Measurements from ENCODE around the gene OR10J5. TPM values are rescaled to one million over a fixed set of nuclear protein-coding genes. Genes with fewer than 3 reads are reported as not detected.

OR10J5 gene
- total and polyA plus RNA-seq, 4 donors, result 0.46 to 5.7 TPM; not detected in 2

DNA sequence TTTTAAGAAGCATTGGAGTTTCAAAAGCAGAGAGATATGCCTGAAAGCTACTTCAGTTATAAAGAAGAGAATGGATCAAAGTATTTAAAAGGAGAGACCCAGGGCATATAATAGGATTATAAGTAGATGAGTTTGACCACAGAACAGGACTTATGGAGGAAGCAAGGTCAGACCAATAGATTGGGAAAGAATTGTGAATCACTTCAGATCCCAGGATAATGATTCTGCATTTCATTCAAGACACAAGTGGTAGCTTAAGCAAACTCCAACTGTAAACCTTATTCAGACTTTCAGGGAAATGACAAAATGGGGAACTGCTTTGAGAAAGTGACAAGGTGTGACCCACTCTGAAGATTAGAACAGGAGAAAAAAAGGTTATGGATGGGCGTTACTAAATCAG, 18.9 kb upstream of the OR10J5 start:
- no peak for DNase-seq (ENCODE audit: low spot score)
- Histone ChIP-seq H3K9ac (ENCODE audit: low read depth in 1 of 2, low read length in 2 of 2) (no peak overlapping the region), H3K27ac (ENCODE audit: low read depth in 1 of 2, low read length in 2 of 2) (no peak overlapping the region), H3K36me3 (ENCODE audit: control insufficient read depth in 4 of 4, insufficient read depth in 3 of 4, low read depth in 1 of 4, low read length in 3 of 4) (no peaks in the 10 kb centered on the region), H3K27me3 (ENCODE audit: control insufficient read depth in 4 of 4, insufficient read depth in 4 of 4, low read length in 3 of 4) (no peaks in the 10 kb centered on the region), H3K4me3 (ENCODE audit: low read depth in 1 of 3, low read length in 3 of 3) (no peak overlapping the region), H3K4me1 (ENCODE audit: control insufficient read depth in 4 of 4, insufficient read depth in 4 of 4, low read length in 3 of 4) (peaks cover 3 to 20% (median 5%) of the 10 kb centered on the region in 4 donors), H3K9me3 (ENCODE audit: control insufficient read depth in 4 of 4, low read length in 3 of 4) (no peaks in the 10 kb centered on the region)
- TF ChIP-seq JUND (IDR thresholded peaks at IDR 0.05) (no peak), HNF4A (conservative IDR thresholded peaks at IDR 0.05) (no peak), YY1 (IDR thresholded peaks at IDR 0.05) (no peak), HNF4G (IDR thresholded peaks at IDR 0.05) (no peak), NR2F2 (IDR thresholded peaks at IDR 0.05) (no peak), FOXA1 (IDR thresholded peaks at IDR 0.05) (no peak)
- TF ChIP-seq, protein P1, sequence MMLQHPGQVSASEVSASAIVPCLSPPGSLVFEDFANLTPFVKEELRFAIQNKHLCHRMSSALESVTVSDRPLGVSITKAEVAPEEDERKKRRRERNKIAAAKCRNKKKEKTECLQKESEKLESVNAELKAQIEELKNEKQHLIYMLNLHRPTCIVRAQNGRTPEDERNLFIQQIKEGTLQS (IDR thresholded peaks at IDR 0.05), result no peak
- 79% methylated on average over 1 of the region's 1 CpG for WGBS

DNA sequence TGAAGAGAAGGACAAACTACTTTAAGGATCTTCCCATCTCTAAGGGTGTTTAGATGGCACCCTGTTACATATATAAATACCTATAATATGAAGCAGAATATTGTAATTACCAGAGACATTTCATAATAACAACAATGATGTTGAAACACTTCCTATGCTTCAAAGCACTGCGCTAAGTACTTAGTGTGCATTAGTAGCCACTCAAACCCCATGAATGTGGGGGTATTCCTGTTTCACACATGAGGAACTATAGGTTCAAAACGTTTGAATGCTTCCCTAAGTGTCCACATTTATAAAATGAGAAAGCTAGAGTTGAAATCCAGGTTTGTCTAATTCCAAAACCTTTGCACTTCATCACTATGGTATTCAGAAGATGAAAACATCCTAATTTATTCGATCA, 18.5 kb upstream of the OR10J5 start:
- Histone ChIP-seq H3K9me3 (ENCODE audit: control insufficient read depth in 4 of 4, low read length in 3 of 4) (no peaks in the 10 kb centered on the region), H3K9ac (ENCODE audit: low read depth in 1 of 2, low read length in 2 of 2) (no peak overlapping the region), H3K27me3 (ENCODE audit: control insufficient read depth in 4 of 4, insufficient read depth in 4 of 4, low read length in 3 of 4) (no peaks in the 10 kb centered on the region), H3K27ac (ENCODE audit: low read depth in 1 of 2, low read length in 2 of 2) (no peak overlapping the region), H3K4me3 (ENCODE audit: low read depth in 1 of 3, low read length in 3 of 3) (no peak overlapping the region), H3K36me3 (ENCODE audit: control insufficient read depth in 4 of 4, insufficient read depth in 3 of 4, low read depth in 1 of 4, low read length in 3 of 4) (no peaks in the 10 kb centered on the region), H3K4me1 (ENCODE audit: control insufficient read depth in 4 of 4, insufficient read depth in 4 of 4, low read length in 3 of 4) (peaks cover 3 to 18% (median 5%) of the 10 kb centered on the region in 4 donors)
- 70% methylated on average over 3 of the region's 3 CpGs for whole genome bisulfite sequencing
- TF ChIP-seq, protein P2, sequence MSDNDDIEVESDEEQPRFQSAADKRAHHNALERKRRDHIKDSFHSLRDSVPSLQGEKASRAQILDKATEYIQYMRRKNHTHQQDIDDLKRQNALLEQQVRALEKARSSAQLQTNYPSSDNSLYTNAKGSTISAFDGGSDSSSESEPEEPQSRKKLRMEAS (IDR thresholded peaks at IDR 0.05), result no peak
- TF ChIP-seq SP1 (IDR thresholded peaks at IDR 0.05) (no peak), JUND (IDR thresholded peaks at IDR 0.05) (no peak), TAF1 (conservative IDR thresholded peaks at IDR 0.05) (no peak), FOXA1 (IDR thresholded peaks at IDR 0.05) (no peak), HNF4G (IDR thresholded peaks at IDR 0.05) (no peak), FOXA2 (IDR thresholded peaks at IDR 0.05) (no peak), EGR1 (IDR thresholded peaks at IDR 0.05; ENCODE audit: low read depth in 2 of 2) (no peak)
- TF ChIP-seq, protein P3, sequence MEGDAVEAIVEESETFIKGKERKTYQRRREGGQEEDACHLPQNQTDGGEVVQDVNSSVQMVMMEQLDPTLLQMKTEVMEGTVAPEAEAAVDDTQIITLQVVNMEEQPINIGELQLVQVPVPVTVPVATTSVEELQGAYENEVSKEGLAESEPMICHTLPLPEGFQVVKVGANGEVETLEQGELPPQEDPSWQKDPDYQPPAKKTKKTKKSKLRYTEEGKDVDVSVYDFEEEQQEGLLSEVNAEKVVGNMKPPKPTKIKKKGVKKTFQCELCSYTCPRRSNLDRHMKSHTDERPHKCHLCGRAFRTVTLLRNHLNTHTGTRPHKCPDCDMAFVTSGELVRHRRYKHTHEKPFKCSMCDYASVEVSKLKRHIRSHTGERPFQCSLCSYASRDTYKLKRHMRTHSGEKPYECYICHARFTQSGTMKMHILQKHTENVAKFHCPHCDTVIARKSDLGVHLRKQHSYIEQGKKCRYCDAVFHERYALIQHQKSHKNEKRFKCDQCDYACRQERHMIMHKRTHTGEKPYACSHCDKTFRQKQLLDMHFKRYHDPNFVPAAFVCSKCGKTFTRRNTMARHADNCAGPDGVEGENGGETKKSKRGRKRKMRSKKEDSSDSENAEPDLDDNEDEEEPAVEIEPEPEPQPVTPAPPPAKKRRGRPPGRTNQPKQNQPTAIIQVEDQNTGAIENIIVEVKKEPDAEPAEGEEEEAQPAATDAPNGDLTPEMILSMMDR (IDR thresholded peaks at IDR 0.05; ENCODE audit: low read depth, low read length, missing input control), result no peak
- TF ChIP-seq, protein P4, sequence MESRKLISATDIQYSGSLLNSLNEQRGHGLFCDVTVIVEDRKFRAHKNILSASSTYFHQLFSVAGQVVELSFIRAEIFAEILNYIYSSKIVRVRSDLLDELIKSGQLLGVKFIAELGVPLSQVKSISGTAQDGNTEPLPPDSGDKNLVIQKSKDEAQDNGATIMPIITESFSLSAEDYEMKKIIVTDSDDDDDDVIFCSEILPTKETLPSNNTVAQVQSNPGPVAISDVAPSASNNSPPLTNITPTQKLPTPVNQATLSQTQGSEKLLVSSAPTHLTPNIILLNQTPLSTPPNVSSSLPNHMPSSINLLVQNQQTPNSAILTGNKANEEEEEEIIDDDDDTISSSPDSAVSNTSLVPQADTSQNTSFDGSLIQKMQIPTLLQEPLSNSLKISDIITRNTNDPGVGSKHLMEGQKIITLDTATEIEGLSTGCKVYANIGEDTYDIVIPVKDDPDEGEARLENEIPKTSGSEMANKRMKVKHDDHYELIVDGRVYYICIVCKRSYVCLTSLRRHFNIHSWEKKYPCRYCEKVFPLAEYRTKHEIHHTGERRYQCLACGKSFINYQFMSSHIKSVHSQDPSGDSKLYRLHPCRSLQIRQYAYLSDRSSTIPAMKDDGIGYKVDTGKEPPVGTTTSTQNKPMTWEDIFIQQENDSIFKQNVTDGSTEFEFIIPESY (IDR thresholded peaks at IDR 0.05), result no peak
- TF ChIP-seq, protein P5, sequence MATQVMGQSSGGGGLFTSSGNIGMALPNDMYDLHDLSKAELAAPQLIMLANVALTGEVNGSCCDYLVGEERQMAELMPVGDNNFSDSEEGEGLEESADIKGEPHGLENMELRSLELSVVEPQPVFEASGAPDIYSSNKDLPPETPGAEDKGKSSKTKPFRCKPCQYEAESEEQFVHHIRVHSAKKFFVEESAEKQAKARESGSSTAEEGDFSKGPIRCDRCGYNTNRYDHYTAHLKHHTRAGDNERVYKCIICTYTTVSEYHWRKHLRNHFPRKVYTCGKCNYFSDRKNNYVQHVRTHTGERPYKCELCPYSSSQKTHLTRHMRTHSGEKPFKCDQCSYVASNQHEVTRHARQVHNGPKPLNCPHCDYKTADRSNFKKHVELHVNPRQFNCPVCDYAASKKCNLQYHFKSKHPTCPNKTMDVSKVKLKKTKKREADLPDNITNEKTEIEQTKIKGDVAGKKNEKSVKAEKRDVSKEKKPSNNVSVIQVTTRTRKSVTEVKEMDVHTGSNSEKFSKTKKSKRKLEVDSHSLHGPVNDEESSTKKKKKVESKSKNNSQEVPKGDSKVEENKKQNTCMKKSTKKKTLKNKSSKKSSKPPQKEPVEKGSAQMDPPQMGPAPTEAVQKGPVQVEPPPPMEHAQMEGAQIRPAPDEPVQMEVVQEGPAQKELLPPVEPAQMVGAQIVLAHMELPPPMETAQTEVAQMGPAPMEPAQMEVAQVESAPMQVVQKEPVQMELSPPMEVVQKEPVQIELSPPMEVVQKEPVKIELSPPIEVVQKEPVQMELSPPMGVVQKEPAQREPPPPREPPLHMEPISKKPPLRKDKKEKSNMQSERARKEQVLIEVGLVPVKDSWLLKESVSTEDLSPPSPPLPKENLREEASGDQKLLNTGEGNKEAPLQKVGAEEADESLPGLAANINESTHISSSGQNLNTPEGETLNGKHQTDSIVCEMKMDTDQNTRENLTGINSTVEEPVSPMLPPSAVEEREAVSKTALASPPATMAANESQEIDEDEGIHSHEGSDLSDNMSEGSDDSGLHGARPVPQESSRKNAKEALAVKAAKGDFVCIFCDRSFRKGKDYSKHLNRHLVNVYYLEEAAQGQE (IDR thresholded peaks at IDR 0.05), result no peak
- DNase-seq (ENCODE audit: low spot score), result no peak
